K562 (cell line): Measurements from ENCODE around the gene FAM83E. TPM values are rescaled to one million over a fixed set of nuclear protein-coding genes. Genes with fewer than 3 reads are reported as not detected.

Experiments used
- ATAC-seq: fragments of 200-7000 bp; cut with Tn5 transposase; 3 replicates; pipeline ENCODE4 v1.9.1; 2020; ENCODE audit warnings: moderate library complexity
- BruUV-seq: library from RNA; stranded (reverse); fragments of 400-500 nt; replicated peaks from 2 replicates; lab custom pipeline; 2021; lab: Mats Ljungman, UMichigan
- CTCF ChIA-PET: fragments of 300-600 bp; formaldehyde crosslinking; extraction: SDS; loops from one replicate; lab custom pipeline; 2021; ENCODE audit warnings: low intra/inter-chr PET ratio; lab: Yijun Ruan, JAX
- POLR2A ChIA-PET: fragments of 300-600, 350-650 bp; sonication (Branson Sonifier 250); formaldehyde crosslinking; extraction: SDS; loops from one replicate; lab custom pipeline; 2021; ENCODE audit warnings: antibody characterized with exemption, inconsistent platforms; lab: Yijun Ruan, JAX
- DNase-seq, 4 experiments: peaks; one replicate each; pipeline versions ENCODE4 v3.0.0 to v3.0.0-alpha.2; 2011 to 2018; ENCODE audit warnings: low spot score in 3 of 4, mixed read lengths in 3 of 4; ENCODE audit errors: extremely low read depth in 1 of 4
- FAIRE-seq: peaks from 2 replicates; lab custom pipeline; 2011; peaks lifted over from hg19 to GRCh38; lab: Jason Lieb, UNC
- H2AFZ ChIP-seq: 2 replicates; pipeline ENCODE4 v1.6.0; 2011; ENCODE audit warnings: low read depth, low read length, control low read depth, inconsistent platforms
- H3K27ac ChIP-seq: fragments of 200-600 bp; 3 replicates; pipeline ENCODE4 v1.8.0; 2011; ENCODE audit warnings: low read depth, mild to moderate bottlenecking, control low read depth, inconsistent platforms, low read length, moderate library complexity, mixed read lengths; ENCODE audit errors: extremely low read depth
- H3K27me3 ChIP-seq, 2 experiments: fragments of 300-600 bp in 1 of 2; 2 replicates in 1 of 2; 3 replicates in 1 of 2; pipeline versions ENCODE4 v1.6.0 to v1.8.0; 2011; ENCODE audit warnings: inconsistent platforms in 2 of 2, low read length in 2 of 2, mild to moderate bottlenecking in 1 of 2, mixed read lengths in 1 of 2, moderate library complexity in 1 of 2; ENCODE audit not compliant: control insufficient read depth in 2 of 2, insufficient read depth in 2 of 2
- H3K36me3 ChIP-seq: fragments of 300-600 bp; 3 replicates; pipeline ENCODE4 v1.8.0; 2011; ENCODE audit warnings: mild to moderate bottlenecking, low read length, inconsistent platforms; ENCODE audit not compliant: control insufficient read depth, insufficient read depth
- H3K4me1 ChIP-seq, 2 experiments: fragments of 200-600 bp in 1 of 2; replicated peaks in 1 of 2; 2 replicates in 1 of 2; 3 replicates in 1 of 2; pipeline versions ENCODE4 v1.5.1 to v1.8.0; 2011; ENCODE audit warnings: inconsistent platforms in 2 of 2, low read length in 2 of 2, mild to moderate bottlenecking in 1 of 2, mixed read lengths in 1 of 2, moderate library complexity in 1 of 2; ENCODE audit not compliant: control insufficient read depth in 2 of 2, insufficient read depth in 2 of 2
- H3K4me2 ChIP-seq: 2 replicates; pipeline ENCODE4 v1.6.1; 2011; ENCODE audit warnings: low read length, control low read depth, inconsistent platforms, mixed read lengths; ENCODE audit not compliant: insufficient read depth
- H3K4me3 ChIP-seq: fragments of 200-600 bp; sonication (generic), shearing (Covaris generic); 2 replicates; pipeline ENCODE4 v1.5.1; 2016; ENCODE audit warnings: control low read depth, inconsistent platforms
- H3K79me2 ChIP-seq: fragments of 200-600 bp; 3 replicates; pipeline ENCODE4 v1.8.0; 2011; ENCODE audit warnings: low read length, inconsistent platforms; ENCODE audit not compliant: control insufficient read depth, insufficient read depth
- H3K9ac ChIP-seq, 2 experiments: 2 replicates each; pipeline versions ENCODE4 v1.6.0 to v1.6.1; 2011; ENCODE audit warnings: low read depth in 2 of 2, low read length in 2 of 2, control low read depth in 1 of 2, inconsistent platforms in 1 of 2, mild to moderate bottlenecking in 1 of 2, mixed read lengths in 1 of 2; ENCODE audit not compliant: insufficient read depth in 1 of 2
- H3K9me1 ChIP-seq: one replicate; pipeline ENCODE4 v1.6.0; 2011; ENCODE audit warnings: inconsistent platforms, mild to moderate bottlenecking, low read length, moderate library complexity; ENCODE audit not compliant: control insufficient read depth, insufficient read depth
- H3K9me3 ChIP-seq: replicated peaks from 2 replicates; pipeline ENCODE4 v1.5.1; 2011; ENCODE audit warnings: low read depth, low read length, inconsistent platforms; ENCODE audit not compliant: control insufficient read depth, insufficient read depth
- H4K20me1 ChIP-seq: replicated peaks from 2 replicates; pipeline ENCODE4 v1.6.1; 2011; ENCODE audit warnings: low read length, inconsistent platforms, mixed read lengths; ENCODE audit not compliant: control insufficient read depth, insufficient read depth
- EGR1 ChIP-seq: fragments of 450-650 bp; conservative IDR thresholded peaks from 2 replicates; pipeline ENCODE4 v1.6.1; 2017; ENCODE audit warnings: mild to moderate bottlenecking
- RBM39 ChIP-seq: fragments of 200-400 bp; formaldehyde crosslinking; optimal IDR thresholded peaks from 2 replicates; pipeline ENCODE3; 2018; ENCODE audit warnings: low read depth, low read length
- SRSF1 ChIP-seq: fragments of 200-400 bp; formaldehyde crosslinking; IDR thresholded peaks from 2 replicates; pipeline ENCODE4 v1.6.1; 2017; ENCODE audit warnings: mild to moderate bottlenecking, low read depth, low read length, moderate library complexity
- ZNF778 ChIP-seq: fragments of 450-650 bp; formaldehyde crosslinking; IDR thresholded peaks from 2 replicates; pipeline ENCODE4 v1.4.0; 2020; ENCODE audit warnings: mild to moderate bottlenecking, moderate library complexity
- WGBS: fragments of 100-300 bp; shearing (Covaris generic); methylation state at CpG from one replicate; pipeline ENCODE4 v1.1.6; 2016; ENCODE audit warnings: low coverage, mixed read lengths; ENCODE audit not compliant: insufficient coverage; ENCODE audit errors: missing lambda C conversion rate; 5-methylcytosine and 5-hydroxymethylcytosine counted together
- in situ Hi-C: fragments of 300-500 bp; cut with MboI; formaldehyde crosslinking; loops from 4 replicates; pipeline ENCODE4 v1.15.0; 2018; ENCODE audit warnings: inconsistent platforms, mixed read lengths
- intact Hi-C: fragments of 100-400 bp; cut with micrococcal nuclease; formaldehyde crosslinking; loops from 2 replicates; pipeline ENCODE4 v1.14.2; 2022
- polyA plus RNA-seq, 8 experiments: library from polyadenylated mRNA; depleted of rRNA in 4 of 8; stranded (reverse) in 5 of 8; unstranded in 3 of 8; fragments of >200 nt; fragmentation: Nextera tagmentation in 2 of 8; fragmentation: Illumina TruSeq in 1 of 8; extraction: Ambion mirVana in 2 of 8; extraction: Trizol in 1 of 8; gene quantifications; 2 replicates each; pipeline versions ENCODE4 v1.2.1 to v1.2.3, GENCODE V29; 2011 to 2014; ENCODE audit warnings: inconsistent platforms in 1 of 8, missing spikeins in 1 of 8
- total RNA-seq, 7 experiments: library from RNA; depleted of rRNA in 6 of 7; stranded (reverse); fragments of >200 nt in 6 of 7; fragmentation: Illumina TruSeq in 2 of 7; extraction: Trizol in 2 of 7; gene quantifications; 2 replicates each; pipeline versions ENCODE4 v1.2.1 to v1.2.3, GENCODE V29; 2011 to 2021; ENCODE audit warnings: low replicate concordance in 1 of 7
- TF ChIP-seq, protein P1 (sequence below): fragments of 250-450 bp; sonication (Bioruptor Pico); IDR thresholded peaks from 2 replicates; pipeline ENCODE4 v1.4.0; 2020; ENCODE audit warnings: mild to moderate bottlenecking, moderate library complexity
- TF ChIP-seq, protein P2 (sequence below), 2 experiments: fragments of 200-800 bp in 1 of 2; sonication (Bioruptor generic) in 1 of 2; sonication (generic) in 1 of 2; formaldehyde crosslinking in 1 of 2; IDR thresholded peaks in 1 of 2; conservative IDR thresholded peaks in 1 of 2; 2 replicates each; pipeline versions ENCODE4 v1.5.0 to v1.6.1; 2016 to 2020; ENCODE audit warnings: missing compliant biosample characterization in 1 of 2, missing genetic modification characterization in 1 of 2, missing genetic modification reagents in 1 of 2
- TF ChIP-seq, protein P3 (sequence below): sonication (generic); formaldehyde crosslinking; IDR thresholded peaks from 2 replicates; pipeline ENCODE4 v1.8.0; 2022; ENCODE audit warnings: missing genetic modification reagents, mild to moderate bottlenecking, borderline replicate concordance
- TF ChIP-seq, protein P4 (sequence below): fragments of 250-450 bp; sonication (Bioruptor Pico); IDR thresholded peaks from 2 replicates; pipeline ENCODE4 v1.8.0; 2022; ENCODE audit warnings: inconsistent platforms, mild to moderate bottlenecking, moderate library complexity, borderline replicate concordance
- TF ChIP-seq, protein P5 (sequence below): sonication (generic); formaldehyde crosslinking; IDR thresholded peaks from 2 replicates; pipeline ENCODE4 v1.8.0; 2022; ENCODE audit warnings: mild to moderate bottlenecking, low read depth, missing genetic modification reagents
- TF ChIP-seq, protein P6 (sequence below): fragments of 450-650 bp; IDR thresholded peaks from 2 replicates; pipeline ENCODE4 v1.6.1; 2016; ENCODE audit warnings: missing biosample characterization, missing genetic modification characterization

Gene FAM83E
- total and polyA plus RNA-seq, 9 of the 15 experiments (the other 6 are each of a cell fraction or from before 2014, with no cell fraction given) = 0.15 to 0.87 (median 0.29) TPM; not detected in 4

DNA sequence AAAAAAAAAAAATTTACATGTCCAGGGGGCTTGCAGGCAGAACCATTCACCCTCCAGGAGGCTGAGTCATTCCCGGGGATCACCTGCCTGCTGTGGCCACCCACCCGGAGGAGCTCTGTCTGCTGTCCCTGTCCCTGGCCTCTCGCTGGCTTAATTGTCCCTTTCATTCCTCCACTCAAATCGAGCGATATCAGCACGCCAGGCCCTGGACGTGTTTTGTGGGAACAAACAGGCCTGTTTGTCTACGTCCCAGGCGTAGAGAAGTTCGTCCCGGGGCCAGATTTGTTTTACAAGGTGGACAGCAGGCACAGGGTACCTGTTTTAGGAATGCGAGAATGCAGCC is 41.7 kb downstream of the FAM83E start:
- no peaks in the 10 kb centered on the region for H3K27me3 ChIP-seq
- no peaks in the 10 kb centered on the region for H4K20me1 ChIP-seq
- H3K4me3 ChIP-seq = no peak overlapping the region
- no peak for FAIRE-seq
- WGBS = 68% methylated on average over 11 of the region's 12 CpGs
- H3K79me2 ChIP-seq = no peaks in the 10 kb centered on the region
- no TSS peak for BruUV-seq
- H3K9me3 ChIP-seq = no peaks in the 10 kb centered on the region
- CTCF ChIA-PET = no interaction called here
- H3K9me1 ChIP-seq = no peaks in the 10 kb centered on the region
- intact Hi-C loops = no loop called here
- H2AFZ ChIP-seq = no peak overlapping the region
- TF ChIP-seq SRSF1 (no peak), EGR1 (no peak), RBM39 (no peak), ZNF778 (CRISPR knock-in tag) (no peak)
- TF ChIP-seq, protein P1, sequence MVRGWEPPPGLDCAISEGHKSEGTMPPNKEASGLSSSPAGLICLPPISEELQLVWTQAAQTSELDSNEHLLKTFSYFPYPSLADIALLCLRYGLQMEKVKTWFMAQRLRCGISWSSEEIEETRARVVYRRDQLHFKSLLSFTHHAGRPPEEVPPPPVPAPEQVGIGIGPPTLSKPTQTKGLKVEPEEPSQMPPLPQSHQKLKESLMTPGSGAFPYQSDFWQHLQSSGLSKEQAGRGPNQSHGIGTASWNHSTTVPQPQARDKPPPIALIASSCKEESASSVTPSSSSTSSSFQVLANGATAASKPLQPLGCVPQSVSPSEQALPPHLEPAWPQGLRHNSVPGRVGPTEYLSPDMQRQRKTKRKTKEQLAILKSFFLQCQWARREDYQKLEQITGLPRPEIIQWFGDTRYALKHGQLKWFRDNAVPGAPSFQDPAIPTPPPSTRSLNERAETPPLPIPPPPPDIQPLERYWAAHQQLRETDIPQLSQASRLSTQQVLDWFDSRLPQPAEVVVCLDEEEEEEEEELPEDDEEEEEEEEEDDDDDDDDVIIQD (CRISPR knock-in tag) = no peak
- TF ChIP-seq, protein P2, sequence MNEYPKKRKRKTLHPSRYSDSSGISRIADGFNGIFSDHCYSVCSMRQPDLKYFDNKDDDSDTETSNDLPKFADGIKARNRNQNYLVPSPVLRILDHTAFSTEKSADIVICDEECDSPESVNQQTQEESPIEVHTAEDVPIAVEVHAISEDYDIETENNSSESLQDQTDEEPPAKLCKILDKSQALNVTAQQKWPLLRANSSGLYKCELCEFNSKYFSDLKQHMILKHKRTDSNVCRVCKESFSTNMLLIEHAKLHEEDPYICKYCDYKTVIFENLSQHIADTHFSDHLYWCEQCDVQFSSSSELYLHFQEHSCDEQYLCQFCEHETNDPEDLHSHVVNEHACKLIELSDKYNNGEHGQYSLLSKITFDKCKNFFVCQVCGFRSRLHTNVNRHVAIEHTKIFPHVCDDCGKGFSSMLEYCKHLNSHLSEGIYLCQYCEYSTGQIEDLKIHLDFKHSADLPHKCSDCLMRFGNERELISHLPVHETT (CRISPR knock-in tag; conservative IDR thresholded peaks at IDR 0.05 in 1 of 2, IDR thresholded peaks at IDR 0.05 in 1 of 2) = no peak
- TF ChIP-seq, protein P3, sequence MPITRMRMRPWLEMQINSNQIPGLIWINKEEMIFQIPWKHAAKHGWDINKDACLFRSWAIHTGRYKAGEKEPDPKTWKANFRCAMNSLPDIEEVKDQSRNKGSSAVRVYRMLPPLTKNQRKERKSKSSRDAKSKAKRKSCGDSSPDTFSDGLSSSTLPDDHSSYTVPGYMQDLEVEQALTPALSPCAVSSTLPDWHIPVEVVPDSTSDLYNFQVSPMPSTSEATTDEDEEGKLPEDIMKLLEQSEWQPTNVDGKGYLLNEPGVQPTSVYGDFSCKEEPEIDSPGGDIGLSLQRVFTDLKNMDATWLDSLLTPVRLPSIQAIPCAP = no peak
- TF ChIP-seq, protein P4, sequence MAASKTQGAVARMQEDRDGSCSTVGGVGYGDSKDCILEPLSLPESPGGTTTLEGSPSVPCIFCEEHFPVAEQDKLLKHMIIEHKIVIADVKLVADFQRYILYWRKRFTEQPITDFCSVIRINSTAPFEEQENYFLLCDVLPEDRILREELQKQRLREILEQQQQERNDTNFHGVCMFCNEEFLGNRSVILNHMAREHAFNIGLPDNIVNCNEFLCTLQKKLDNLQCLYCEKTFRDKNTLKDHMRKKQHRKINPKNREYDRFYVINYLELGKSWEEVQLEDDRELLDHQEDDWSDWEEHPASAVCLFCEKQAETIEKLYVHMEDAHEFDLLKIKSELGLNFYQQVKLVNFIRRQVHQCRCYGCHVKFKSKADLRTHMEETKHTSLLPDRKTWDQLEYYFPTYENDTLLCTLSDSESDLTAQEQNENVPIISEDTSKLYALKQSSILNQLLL (CRISPR knock-in tag) = no peak
- TF ChIP-seq, protein P5, sequence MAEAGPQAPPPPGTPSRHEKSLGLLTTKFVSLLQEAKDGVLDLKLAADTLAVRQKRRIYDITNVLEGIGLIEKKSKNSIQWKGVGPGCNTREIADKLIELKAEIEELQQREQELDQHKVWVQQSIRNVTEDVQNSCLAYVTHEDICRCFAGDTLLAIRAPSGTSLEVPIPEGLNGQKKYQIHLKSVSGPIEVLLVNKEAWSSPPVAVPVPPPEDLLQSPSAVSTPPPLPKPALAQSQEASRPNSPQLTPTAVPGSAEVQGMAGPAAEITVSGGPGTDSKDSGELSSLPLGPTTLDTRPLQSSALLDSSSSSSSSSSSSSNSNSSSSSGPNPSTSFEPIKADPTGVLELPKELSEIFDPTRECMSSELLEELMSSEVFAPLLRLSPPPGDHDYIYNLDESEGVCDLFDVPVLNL (CRISPR knock-in tag) = no peak
- TF ChIP-seq, protein P6, sequence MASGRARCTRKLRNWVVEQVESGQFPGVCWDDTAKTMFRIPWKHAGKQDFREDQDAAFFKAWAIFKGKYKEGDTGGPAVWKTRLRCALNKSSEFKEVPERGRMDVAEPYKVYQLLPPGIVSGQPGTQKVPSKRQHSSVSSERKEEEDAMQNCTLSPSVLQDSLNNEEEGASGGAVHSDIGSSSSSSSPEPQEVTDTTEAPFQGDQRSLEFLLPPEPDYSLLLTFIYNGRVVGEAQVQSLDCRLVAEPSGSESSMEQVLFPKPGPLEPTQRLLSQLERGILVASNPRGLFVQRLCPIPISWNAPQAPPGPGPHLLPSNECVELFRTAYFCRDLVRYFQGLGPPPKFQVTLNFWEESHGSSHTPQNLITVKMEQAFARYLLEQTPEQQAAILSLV (tag) = no peak
- TF ChIP-seq, all 486 proteins: peak for 0
- POLR2A ChIA-PET = interaction anchor here (1.6 to 3.3 kb wide), 2 partner anchors 9 to 11 kb away, joined by 9 to 21 read pairs; no protein-coding TSS in a partner anchor
- peaks cover 14 to 15% of the 10 kb centered on the region in 2 experiments; a peak in 4 of 5 replicates for H3K4me1 ChIP-seq
- no peak overlapping the region for H3K27ac ChIP-seq
- DNase-seq = no peak
- in situ Hi-C loops = no loop called here
- no peak overlapping the region for H3K4me2 ChIP-seq
- peak overlapping the region in 1 of 2 experiments; percentile 5; a peak in 1 of 4 replicates for H3K9ac ChIP-seq
- ATAC-seq = no peak
- H3K36me3 ChIP-seq = no peaks in the 10 kb centered on the region
